Neural cell (in vitro differentiated cells): ENCODE results near the gene TMOD1.

Source experiments
- EP300 ChIP-seq: fragments of 450-650 bp; conservative IDR thresholded peaks from 2 replicates; pipeline ENCODE4 v1.6.1; 2014; ENCODE audit warnings: antibody characterized with exemption, mild to moderate bottlenecking, moderate library complexity; ENCODE audit not compliant: poor library complexity, severe bottlenecking
- EZH2 ChIP-seq: fragments of 200-600, 300-800 bp; shearing (Covaris generic), sonication (generic); IDR thresholded peaks from 2 replicates; pipeline ENCODE4 v1.6.1; 2014; ENCODE audit warnings: antibody characterized with exemption, low read length, borderline replicate concordance, mild to moderate bottlenecking; ENCODE audit not compliant: insufficient read depth, poor library complexity, severe bottlenecking
- POLR2AphosphoS5 ChIP-seq: IDR thresholded peaks from 2 replicates; pipeline ENCODE4 v1.6.1; 2012
- RAD21 ChIP-seq: fragments of 450-650 bp; conservative IDR thresholded peaks from 2 replicates; pipeline ENCODE4 v1.6.1; 2014; ENCODE audit warnings: antibody characterized with exemption, mild to moderate bottlenecking, moderate library complexity
- SMC3 ChIP-seq: fragments of 450-650 bp; conservative IDR thresholded peaks from 2 replicates; pipeline ENCODE4 v1.6.1; 2014; ENCODE audit warnings: antibody characterized with exemption, mild to moderate bottlenecking, moderate library complexity; ENCODE audit not compliant: poor library complexity
- TAF1 ChIP-seq: IDR thresholded peaks from 2 replicates; pipeline ENCODE4 v1.6.1; 2012; ENCODE audit warnings: low read depth
- TF ChIP-seq, protein P1 (sequence below): fragments of 450-650 bp; IDR thresholded peaks from 2 replicates; pipeline ENCODE4 v1.5.1; 2014; ENCODE audit warnings: antibody characterized with exemption, mild to moderate bottlenecking, moderate library complexity; ENCODE audit not compliant: poor library complexity, severe bottlenecking
- TF ChIP-seq, protein P2 (sequence below): IDR thresholded peaks from 2 replicates; pipeline ENCODE4 v1.6.1; 2012; ENCODE audit warnings: borderline replicate concordance

- TF ChIP-seq POLR2AphosphoS5 (no peak), EP300 (no peak), TAF1 (no peak), RAD21 (no peak), EZH2 (no peak), SMC3 (no peak)
- TF ChIP-seq, protein P1, sequence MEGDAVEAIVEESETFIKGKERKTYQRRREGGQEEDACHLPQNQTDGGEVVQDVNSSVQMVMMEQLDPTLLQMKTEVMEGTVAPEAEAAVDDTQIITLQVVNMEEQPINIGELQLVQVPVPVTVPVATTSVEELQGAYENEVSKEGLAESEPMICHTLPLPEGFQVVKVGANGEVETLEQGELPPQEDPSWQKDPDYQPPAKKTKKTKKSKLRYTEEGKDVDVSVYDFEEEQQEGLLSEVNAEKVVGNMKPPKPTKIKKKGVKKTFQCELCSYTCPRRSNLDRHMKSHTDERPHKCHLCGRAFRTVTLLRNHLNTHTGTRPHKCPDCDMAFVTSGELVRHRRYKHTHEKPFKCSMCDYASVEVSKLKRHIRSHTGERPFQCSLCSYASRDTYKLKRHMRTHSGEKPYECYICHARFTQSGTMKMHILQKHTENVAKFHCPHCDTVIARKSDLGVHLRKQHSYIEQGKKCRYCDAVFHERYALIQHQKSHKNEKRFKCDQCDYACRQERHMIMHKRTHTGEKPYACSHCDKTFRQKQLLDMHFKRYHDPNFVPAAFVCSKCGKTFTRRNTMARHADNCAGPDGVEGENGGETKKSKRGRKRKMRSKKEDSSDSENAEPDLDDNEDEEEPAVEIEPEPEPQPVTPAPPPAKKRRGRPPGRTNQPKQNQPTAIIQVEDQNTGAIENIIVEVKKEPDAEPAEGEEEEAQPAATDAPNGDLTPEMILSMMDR: no peak
- TF ChIP-seq, protein P2, sequence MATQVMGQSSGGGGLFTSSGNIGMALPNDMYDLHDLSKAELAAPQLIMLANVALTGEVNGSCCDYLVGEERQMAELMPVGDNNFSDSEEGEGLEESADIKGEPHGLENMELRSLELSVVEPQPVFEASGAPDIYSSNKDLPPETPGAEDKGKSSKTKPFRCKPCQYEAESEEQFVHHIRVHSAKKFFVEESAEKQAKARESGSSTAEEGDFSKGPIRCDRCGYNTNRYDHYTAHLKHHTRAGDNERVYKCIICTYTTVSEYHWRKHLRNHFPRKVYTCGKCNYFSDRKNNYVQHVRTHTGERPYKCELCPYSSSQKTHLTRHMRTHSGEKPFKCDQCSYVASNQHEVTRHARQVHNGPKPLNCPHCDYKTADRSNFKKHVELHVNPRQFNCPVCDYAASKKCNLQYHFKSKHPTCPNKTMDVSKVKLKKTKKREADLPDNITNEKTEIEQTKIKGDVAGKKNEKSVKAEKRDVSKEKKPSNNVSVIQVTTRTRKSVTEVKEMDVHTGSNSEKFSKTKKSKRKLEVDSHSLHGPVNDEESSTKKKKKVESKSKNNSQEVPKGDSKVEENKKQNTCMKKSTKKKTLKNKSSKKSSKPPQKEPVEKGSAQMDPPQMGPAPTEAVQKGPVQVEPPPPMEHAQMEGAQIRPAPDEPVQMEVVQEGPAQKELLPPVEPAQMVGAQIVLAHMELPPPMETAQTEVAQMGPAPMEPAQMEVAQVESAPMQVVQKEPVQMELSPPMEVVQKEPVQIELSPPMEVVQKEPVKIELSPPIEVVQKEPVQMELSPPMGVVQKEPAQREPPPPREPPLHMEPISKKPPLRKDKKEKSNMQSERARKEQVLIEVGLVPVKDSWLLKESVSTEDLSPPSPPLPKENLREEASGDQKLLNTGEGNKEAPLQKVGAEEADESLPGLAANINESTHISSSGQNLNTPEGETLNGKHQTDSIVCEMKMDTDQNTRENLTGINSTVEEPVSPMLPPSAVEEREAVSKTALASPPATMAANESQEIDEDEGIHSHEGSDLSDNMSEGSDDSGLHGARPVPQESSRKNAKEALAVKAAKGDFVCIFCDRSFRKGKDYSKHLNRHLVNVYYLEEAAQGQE: no peak
Measured at GRCh38 chr9:97623946-97624345, 122.5 kb downstream of the TMOD1 start.
